SK-N-MC (cell line): ENCODE data around the gene GP1BB.

Experiments
- EZH2 ChIP-seq: fragments of 200-600 bp; sonication (generic); IDR thresholded peaks from one replicate; pipeline ENCODE4 v1.6.1; 2017; ENCODE audit warnings: antibody characterized with exemption
- POLR2AphosphoS5 ChIP-seq: IDR thresholded peaks from 2 replicates; pipeline ENCODE4 v1.6.1; 2012; ENCODE audit warnings: mild to moderate bottlenecking, low read depth, low read length, borderline replicate concordance

DNA sequence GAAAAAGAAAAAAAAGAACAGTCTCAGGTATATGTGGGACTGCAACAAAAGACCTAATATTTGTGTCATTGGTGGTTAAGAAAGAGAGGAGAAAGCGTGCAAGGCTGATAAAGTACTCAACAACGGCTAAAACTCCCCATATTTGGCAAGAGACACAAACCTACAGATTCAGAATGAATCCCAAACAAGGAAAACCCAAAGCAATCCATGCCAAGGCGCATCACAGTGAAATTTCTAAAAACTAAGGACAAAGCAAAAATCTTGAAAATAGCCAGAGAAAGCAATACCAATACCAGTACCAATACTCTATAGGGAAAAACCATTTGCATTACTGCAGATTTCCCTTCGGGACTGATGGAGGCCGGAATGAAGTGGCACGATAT is 41.5 kb upstream of the GP1BB start:
- TF ChIP-seq EZH2 = no peak
- TF ChIP-seq POLR2AphosphoS5 = no peak
